Endothelial cell of umbilical vein (primary cell): ENCODE data around the gene CCDC85B.

Source experiments
- EZH2 ChIP-seq: IDR thresholded peaks from 2 replicates; pipeline ENCODE4 v1.6.1; 2012; ENCODE audit warnings: borderline replicate concordance, low read depth, mild to moderate bottlenecking, moderate library complexity, low read length, inconsistent platforms; ENCODE audit not compliant: severe bottlenecking
- FOS ChIP-seq: IDR thresholded peaks from 2 replicates; pipeline ENCODE4 v1.6.1; 2011; ENCODE audit warnings: mild to moderate bottlenecking, low read length, moderate library complexity, borderline replicate concordance; ENCODE audit not compliant: insufficient read depth
- GATA2 ChIP-seq: IDR thresholded peaks from 2 replicates; pipeline ENCODE4 v1.7.0; 2011; ENCODE audit warnings: low read depth, mild to moderate bottlenecking, moderate library complexity, mixed read lengths, low read length; ENCODE audit not compliant: insufficient read length, insufficient read depth
- JUN ChIP-seq: IDR thresholded peaks from 2 replicates; pipeline ENCODE4 v1.6.1; 2011; ENCODE audit warnings: borderline replicate concordance, low read depth; ENCODE audit not compliant: insufficient read length, insufficient read depth
- MAX ChIP-seq: IDR thresholded peaks from 2 replicates; pipeline ENCODE4 v1.6.1; 2011; ENCODE audit not compliant: insufficient read depth, insufficient read length
- MYC ChIP-seq: IDR thresholded peaks from one replicate; pipeline ENCODE4 v1.6.1; 2011; ENCODE audit warnings: mild to moderate bottlenecking, low read depth, low read length
- POLR2A ChIP-seq: IDR thresholded peaks from 2 replicates; pipeline ENCODE4 v1.6.1; 2012; ENCODE audit warnings: low read depth, mild to moderate bottlenecking, control low read depth, low read length
- POLR2AphosphoS5 ChIP-seq: IDR thresholded peaks from 2 replicates; pipeline ENCODE4 v1.6.1; 2012; ENCODE audit warnings: low read depth, mild to moderate bottlenecking, control low read depth, low read length, moderate library complexity; ENCODE audit not compliant: insufficient read depth
- TF ChIP-seq, protein P1 (sequence below), 2 donors: IDR thresholded peaks; 1 replicate in 1 of 2; 2 replicates in 1 of 2; pipeline ENCODE4 v1.5.1; 2011; ENCODE audit warnings: low read length in 2 of 2, mild to moderate bottlenecking in 2 of 2, moderate library complexity in 2 of 2, control low read depth in 1 of 2, inconsistent platforms in 1 of 2, low read depth in 1 of 2; ENCODE audit not compliant: insufficient read depth in 1 of 2; ENCODE audit errors: extremely low read depth in 1 of 2

- TF ChIP-seq, protein P1, sequence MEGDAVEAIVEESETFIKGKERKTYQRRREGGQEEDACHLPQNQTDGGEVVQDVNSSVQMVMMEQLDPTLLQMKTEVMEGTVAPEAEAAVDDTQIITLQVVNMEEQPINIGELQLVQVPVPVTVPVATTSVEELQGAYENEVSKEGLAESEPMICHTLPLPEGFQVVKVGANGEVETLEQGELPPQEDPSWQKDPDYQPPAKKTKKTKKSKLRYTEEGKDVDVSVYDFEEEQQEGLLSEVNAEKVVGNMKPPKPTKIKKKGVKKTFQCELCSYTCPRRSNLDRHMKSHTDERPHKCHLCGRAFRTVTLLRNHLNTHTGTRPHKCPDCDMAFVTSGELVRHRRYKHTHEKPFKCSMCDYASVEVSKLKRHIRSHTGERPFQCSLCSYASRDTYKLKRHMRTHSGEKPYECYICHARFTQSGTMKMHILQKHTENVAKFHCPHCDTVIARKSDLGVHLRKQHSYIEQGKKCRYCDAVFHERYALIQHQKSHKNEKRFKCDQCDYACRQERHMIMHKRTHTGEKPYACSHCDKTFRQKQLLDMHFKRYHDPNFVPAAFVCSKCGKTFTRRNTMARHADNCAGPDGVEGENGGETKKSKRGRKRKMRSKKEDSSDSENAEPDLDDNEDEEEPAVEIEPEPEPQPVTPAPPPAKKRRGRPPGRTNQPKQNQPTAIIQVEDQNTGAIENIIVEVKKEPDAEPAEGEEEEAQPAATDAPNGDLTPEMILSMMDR (IDR thresholded peaks at IDR 0.05; ENCODE audit: extremely low read depth in 1 of 2, insufficient read depth in 1 of 2, low read depth in 1 of 2, low read length in 2 of 2) = no peak
- TF ChIP-seq EZH2 (no peak), JUN (no peak), POLR2A (no peak), POLR2AphosphoS5 (no peak), FOS (no peak), MYC (no peak), MAX (no peak), GATA2 (no peak)
These were observed 28.2 kb upstream of the CCDC85B start for GRCh38 chr11:65862191-65862735.
